Activated CD4-positive, alpha-beta T cell treated with anti-CD3 and anti-CD28 coated beads, Interleukin-2, amount 50 U/mL, for 16 hours (primary cell): ENCODE results near the gene PRDM2.

Experiments used
- DNase-seq: peaks from one replicate; pipeline ENCODE4 v3.0.0-alpha.2; 2020

The PRDM2 gene

GRCh38 chr1:13817906-13818305 is 117.9 kb downstream of the PRDM2 start:
- DNase-seq, result no peak

- no peak for DNase-seq
Measured at GRCh38 chr1:13818926-13819325, 118.9 kb downstream of the PRDM2 start.

- DNase-seq, result no peak
Measured at GRCh38 chr1:13819642-13820041, 119.7 kb downstream of the PRDM2 start.

- no peak for DNase-seq
Measured at GRCh38 chr1:13820055-13820454, 120.1 kb downstream of the PRDM2 start.

GRCh38 chr1:13820456-13820855 is 120.5 kb downstream of the PRDM2 start:
- no peak for DNase-seq

- no peak for DNase-seq
Measured at GRCh38 chr1:13823126-13823880, 123.3 kb downstream of the PRDM2 start.

- no peak for DNase-seq
Measured at GRCh38 chr1:13823936-13824335, 123.9 kb downstream of the PRDM2 start.

GRCh38 chr1:13824626-13825025 is 124.6 kb downstream of the PRDM2 start:
- DNase-seq, result no peak

GRCh38 chr1:13825033-13825432 is 125.0 kb downstream of the PRDM2 start:
- no peak for DNase-seq

- DNase-seq, result no peak
Measured at GRCh38 chr1:13826009-13826408, 126.0 kb downstream of the PRDM2 start.

- DNase-seq, result no peak
Measured at GRCh38 chr1:13826591-13826990, 126.6 kb downstream of the PRDM2 start.

- DNase-seq, result peak; percentile 32
Measured at GRCh38 chr1:13828454-13829151, 128.6 kb downstream of the PRDM2 start.

GRCh38 chr1:13829152-13829769 is 129.3 kb downstream of the PRDM2 start:
- no peak for DNase-seq

GRCh38 chr1:13830170-13830569 is 130.2 kb downstream of the PRDM2 start:
- DNase-seq, result no peak

GRCh38 chr1:13830616-13831280 is 130.8 kb downstream of the PRDM2 start:
- DNase-seq, result no peak

GRCh38 chr1:13832100-13832499 is 132.1 kb downstream of the PRDM2 start:
- DNase-seq, result no peak

- DNase-seq, result no peak
Measured at GRCh38 chr1:13832536-13832935, 132.5 kb downstream of the PRDM2 start.

GRCh38 chr1:13836136-13836535 is 136.1 kb downstream of the PRDM2 start:
- DNase-seq, result no peak

- no peak for DNase-seq
Measured at GRCh38 chr1:13836631-13837030, 136.6 kb downstream of the PRDM2 start.

GRCh38 chr1:13838236-13838635 is 138.2 kb downstream of the PRDM2 start:
- DNase-seq, result no peak

- no peak for DNase-seq
Measured at GRCh38 chr1:13842497-13842896, 142.5 kb downstream of the PRDM2 start.

GRCh38 chr1:13851726-13852125 is 151.7 kb downstream of the PRDM2 start:
- DNase-seq, result no peak

GRCh38 chr1:13855554-13855953 is 155.6 kb downstream of the PRDM2 start:
- no peak for DNase-seq

- no peak for DNase-seq
Measured at GRCh38 chr1:13860031-13860430, 160.0 kb downstream of the PRDM2 start.
